ENCODE results near the gene PRLH.
"Not testable (repeated sequence)": the region's sequence is repeated elsewhere in the genome, so short reads cannot be mapped to it uniquely, and the experiment has no call there.

The PRLH gene

DNA sequence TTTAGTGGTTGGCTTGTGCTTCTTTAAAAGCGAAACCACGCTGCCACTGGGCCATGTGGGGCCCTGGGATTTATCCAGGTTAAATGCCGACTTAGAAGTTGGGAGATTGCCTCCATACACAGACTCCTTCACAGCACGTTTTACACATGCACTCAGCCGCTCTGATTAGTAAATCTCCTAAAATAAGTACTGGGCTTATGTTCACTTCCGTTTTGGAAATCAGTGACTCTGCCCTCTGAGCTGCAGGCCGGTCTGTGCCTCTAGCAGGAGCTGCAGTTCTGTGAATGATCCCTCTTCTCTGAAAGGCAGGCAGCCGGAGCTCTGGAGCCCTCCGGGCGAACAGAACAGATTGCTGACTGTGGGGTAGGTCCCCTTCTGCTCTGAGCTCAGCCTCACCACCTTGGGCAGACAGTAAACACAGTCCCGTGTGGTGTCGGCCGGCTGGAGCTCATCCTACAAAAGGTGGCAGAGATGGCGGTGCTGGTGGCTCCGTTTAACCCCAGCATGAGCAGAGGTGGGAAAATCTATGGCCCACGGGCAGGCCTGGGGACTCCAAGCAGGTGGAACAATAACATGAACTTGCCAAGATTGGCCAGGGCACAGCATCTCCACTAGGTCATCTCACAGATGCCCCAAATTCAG lies 34.0 kb downstream of the PRLH start:
- DNase-seq (ENCODE audit: low read depth in 2 of 2), result no peak

DNA sequence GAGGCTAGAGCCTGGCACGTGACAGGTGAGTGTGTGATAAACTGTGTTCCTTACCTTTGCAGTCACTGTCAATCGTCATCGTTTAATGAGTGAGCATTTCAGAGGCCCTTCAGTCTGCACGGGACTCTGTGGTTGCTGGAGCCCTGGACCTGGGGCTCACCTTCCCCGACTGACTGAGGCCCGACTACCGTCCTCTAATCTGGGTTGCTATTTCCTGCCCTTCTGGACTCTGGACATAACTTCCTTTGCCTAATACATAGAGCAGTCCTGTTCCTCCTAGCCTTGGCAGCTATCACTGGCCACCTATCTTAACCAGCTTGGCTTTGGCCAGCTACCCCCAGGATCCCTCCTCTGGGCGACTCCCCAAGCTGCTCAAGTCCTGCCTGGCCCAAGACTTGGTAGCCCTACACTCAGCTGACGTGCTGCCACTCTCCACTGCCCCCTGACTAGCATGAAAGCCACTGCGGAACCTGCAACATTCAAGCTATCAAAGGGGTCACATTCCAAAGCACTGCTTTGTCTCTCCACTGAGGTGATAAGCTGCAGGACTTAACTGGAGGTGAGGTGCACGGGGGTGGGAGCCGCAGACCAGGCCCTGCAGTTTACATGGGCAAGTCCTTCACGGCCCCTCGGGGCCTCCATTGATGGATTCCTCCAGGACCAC lies 35.2 kb downstream of the PRLH start:
- DNase-seq (ENCODE audit: low read depth in 2 of 2), result no peak

DNA sequence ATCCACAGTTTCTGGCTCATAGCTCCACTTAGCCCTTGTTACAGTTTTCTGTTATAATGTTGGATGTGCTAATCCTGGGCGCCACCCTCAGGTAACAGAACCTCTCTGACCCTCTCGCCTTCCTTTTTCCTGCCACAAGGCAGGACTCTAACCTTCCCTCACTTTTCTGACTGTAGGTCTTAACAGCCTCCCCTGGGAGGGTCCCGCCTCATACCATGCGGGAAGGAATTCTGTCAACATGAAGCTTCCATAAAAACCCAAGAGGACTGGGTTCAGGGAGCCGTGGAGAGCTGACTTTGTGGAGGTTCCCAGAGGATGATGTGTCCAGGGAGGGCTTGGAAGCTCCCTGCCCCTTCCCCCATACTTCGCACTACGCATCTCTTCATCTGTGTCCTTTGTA lies 36.0 kb downstream of the PRLH start:
- DNase-seq (ENCODE audit: low read depth in 2 of 2), result no peak

DNA sequence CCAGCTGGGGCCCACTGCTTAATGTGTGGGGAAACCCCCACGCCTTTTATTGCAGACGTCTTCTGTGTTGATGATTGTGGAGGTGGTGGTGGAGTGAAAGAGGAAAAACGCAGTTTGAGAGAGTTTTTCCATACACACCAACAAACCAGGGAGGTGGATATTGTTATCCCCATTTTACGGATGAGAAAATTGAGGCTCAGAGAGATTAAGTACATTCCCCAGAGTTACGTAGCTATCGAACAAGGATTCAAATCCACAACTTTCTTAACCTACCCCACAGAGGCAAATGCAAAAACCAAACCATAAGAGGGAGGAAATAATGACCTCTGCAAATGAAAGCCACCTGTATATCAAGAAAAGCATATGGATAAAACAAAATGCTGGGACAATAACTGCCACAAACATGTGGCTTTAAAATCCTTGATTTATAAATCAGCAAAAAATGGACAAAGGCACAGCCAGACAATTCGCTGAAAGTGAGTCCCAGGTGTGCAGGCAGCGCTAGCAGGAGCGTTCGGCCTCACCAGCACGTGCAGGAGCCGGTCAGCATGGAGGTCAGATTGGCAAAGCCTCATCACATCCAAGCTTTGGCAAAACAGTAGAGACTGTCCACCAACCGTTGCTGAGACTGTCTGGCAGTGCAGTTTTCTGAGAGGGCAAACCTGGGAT lies 36.8 kb downstream of the PRLH start:
- DNase-seq (ENCODE audit: low read depth in 2 of 2), result no peak

DNA sequence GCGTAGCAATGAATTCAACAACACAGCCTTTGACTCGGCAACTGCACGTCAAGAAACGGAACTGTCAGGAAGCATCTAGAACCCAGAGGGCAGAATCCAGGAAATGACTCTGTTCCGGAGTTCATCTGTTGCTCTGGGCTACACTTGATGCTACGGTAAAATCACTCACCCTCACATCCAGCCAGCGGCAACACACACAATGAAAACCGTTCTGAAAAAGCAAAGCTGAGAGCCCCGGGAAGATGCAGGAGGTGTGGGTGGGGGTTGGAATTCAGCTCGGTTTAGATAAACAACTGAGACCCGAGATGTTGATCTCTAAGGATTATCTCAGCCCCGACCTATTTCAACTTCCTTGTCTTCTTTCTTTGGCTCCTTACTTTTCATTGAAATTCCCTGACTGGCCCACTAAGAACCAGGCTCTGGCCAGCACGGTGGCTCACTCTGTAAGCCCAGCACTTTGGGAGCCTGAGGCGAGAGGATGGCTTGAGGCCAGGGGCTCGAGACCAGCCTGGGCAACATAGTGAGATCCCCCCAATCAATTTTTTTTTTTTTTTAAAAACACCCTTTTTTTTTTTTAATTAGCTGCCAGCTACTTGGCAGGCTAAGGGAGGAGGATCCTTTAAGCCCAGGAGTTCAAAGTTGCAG lies 37.5 kb downstream of the PRLH start:
- peak in 1 of 2 donors; percentile 9 for DNase-seq (ENCODE audit: low read depth in 2 of 2)

DNA sequence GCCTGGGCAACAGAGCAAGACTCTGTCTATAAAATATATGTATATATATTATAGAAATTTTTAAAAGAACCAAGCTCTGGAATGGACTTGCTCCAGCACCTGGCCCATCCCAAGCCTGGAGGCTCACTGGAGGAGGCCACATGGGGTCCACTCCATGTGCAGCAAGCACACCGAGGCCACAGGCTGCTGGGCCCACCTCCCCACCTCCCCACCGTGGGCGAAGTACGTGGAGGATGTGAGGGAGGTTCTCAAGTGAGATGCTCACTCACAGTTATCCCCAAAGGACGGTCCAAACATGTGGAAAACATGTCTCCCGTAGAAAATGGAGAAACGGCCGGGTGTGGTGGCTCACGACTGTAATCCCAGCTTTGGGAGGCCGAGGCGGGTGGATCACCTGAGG lies 38.0 kb downstream of the PRLH start:
- no peak for DNase-seq (ENCODE audit: low read depth in 2 of 2)

DNA sequence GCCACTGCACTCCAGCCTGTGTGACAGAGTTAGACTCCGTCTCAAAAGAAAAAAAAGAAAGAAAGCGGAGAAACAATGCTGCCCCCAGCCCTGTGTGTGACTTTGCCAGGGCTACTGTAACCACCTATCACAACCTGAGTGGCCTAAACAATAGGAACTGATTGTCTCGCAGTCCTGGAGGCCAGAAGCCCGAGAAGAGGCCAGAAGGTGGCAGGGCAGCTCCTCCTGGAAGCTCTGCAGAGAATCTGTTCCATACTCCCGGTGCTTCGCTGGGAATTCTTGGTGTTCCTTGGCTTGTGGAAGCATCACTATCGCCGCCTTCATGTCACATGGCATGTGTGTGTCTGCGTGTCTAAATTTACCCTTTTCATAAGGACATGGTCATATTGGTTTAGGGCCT lies 38.6 kb downstream of the PRLH start:
- no peak for DNase-seq (ENCODE audit: low read depth in 2 of 2)

DNA sequence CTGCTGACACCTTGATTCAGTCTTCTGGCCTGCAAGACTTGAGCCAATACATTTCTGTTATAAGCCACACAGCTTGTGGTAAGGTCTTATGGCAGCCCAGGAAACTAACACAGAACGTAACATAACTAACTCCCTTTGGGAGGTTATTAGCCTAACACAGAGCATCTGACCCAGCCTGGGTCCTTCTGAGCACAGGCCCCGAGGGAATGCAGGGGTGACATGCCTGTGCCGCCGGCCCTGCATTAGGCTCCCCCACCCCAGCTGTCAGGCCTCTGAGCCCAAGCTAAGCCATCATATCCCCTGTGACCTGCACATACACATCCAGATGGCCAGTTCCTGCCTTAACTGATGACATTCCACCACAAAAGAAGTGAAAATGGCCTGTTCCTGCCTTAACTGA lies 40.1 kb downstream of the PRLH start:
- DNase-seq (ENCODE audit: low read depth in 2 of 2), result not testable (repeated sequence)

DNA sequence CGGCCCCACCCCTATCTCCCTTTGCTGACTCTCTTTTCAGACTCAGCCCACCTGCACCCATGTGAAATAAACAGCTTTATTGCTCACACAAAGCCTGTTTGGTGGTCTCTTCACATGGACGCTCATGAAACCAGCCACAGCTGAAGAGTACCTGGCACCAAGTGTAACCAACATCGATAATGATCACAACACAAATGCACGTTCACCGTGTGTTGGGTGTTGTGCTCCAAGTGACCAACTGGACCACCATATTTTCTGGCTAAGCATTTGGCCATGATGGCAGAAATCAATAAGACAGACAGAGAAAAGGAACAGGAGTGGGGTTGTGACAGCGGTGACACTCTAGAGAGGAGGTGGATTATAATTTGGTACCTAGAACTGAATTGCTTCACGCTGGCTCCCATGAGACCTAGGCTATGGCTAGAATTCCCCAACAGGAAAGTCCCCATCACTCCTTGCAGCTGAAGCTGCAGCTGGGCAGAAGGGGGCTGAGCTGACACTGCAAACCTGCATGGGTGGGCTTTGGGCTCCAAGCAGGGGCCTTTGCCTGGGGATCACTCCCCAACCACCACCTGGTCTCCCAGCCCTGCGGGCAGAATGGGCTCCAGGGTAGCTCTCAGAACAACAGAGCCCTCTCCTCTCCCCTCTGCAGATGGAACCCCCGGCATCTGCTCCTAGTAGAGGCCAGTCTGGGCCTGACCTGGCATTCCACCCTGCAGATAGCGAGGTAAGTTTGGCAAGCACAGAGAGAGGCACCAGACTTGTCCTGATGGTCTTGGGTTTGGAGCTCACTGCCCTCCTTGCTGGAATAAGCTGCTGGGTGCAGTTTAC lies 46.4 kb downstream of the PRLH start:
- DNase-seq (ENCODE audit: low read depth in 2 of 2), result no peak

DNA sequence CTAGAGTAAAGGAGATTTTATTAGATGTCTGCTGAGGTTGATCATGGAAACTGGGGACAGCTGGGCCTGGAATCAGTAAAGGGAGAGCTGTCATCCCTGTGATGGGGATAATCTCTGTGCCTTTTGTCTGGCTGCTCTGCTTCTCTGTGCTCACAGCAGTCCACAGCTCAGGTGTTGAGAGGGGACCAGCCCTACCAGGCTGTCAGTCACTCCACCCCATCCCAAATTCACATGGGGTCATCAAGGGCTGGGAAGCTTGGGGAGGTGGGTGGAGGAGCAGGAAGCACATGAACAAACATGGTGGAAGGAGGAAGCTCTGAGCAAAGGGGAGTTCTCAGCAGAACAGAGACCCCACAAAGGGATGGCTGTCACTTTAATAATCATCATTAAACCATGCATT lies 47.3 kb downstream of the PRLH start:
- DNase-seq (ENCODE audit: low read depth in 2 of 2), result no peak

DNA sequence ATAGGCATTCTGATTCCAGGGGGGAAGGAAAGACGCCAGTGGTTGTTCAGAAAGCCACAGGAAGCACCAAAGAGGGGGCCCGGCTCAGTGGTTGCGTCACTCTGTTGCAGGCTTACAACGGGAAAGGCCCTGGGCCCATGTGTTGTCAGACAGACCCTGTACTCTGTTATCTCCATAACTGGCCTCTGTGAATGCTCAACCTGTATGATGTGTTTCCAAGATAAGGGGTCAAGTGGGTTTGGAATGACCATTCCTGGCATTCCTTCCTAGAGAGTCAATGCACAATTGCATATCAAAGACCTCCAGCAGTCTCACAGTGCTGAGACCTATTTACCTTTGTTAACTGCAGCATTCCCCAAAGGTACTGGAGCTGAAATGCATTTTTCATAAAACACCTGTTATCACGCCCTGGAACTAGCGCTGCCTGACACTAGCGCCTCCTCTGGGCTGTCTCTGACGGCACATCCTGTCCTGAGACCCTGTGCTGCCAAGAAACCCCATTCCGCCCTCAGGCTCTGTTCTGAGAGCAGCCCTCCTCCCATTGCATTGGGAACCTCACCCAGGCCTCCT lies 47.9 kb downstream of the PRLH start:
- no peak for DNase-seq (ENCODE audit: low read depth in 2 of 2)

DNA sequence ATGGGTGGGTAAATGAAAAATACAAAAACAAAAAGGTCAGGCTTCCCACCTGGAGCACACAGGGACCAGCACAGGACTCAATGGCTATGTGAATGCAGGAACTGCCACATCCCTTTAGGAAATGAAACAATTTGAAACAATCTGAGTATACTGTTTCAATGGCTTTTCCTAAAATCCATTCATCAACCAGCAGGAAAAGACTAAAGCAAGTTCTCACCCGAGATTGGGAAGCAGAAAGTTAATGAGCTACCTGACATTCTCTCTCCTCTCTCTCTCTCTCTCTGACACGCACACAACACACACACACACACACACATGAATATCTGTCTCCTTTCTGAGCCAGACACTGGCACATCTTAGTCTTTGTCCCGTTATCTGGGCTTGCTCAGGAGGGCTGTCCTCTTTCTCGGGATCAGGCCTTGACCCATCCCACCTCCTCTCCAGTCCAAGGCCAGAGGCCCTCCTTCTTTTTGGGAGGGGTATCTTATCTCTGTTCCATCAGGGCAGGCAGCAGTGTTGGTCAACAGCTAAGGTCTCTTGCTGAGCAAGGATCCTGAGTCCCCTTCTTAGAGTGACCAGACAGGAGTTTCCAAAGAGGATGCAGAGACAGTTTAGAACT lies 49.4 kb downstream of the PRLH start:
- no peak for DNase-seq (ENCODE audit: low read depth in 2 of 2)

DNA sequence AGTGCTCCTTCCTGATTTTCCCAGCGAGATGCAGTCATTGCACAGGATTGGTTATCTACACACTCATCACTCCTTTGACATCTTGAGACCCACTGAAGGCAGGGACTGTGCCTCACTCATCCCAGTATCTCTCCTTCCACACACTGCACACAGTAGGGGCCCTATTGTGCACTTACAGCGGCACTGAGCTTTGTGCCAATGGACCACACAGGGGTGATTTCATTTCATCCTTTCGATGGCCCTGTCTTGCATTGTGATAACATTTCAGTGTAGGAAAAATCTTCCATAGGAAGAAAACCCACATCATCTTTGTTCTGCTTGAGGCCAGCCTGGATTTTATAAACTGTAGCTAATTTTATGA lies 50.0 kb downstream of the PRLH start:
- DNase-seq (ENCODE audit: low read depth in 2 of 2), result no peak
